ENCODE data around the gene NEGR1.

NEGR1 gene

GRCh38 chr1:71351438-71351837 is 930.9 kb downstream of the NEGR1 start:
- DNase-seq (ENCODE audit: low read depth): no peak

- no peak for DNase-seq (ENCODE audit: low read depth)
Observed at GRCh38 chr1:71350805-71351204, 931.5 kb downstream of the NEGR1 start.

GRCh38 chr1:71350330-71350729 is 932.0 kb downstream of the NEGR1 start:
- no peak for DNase-seq (ENCODE audit: low read depth)
